Type B pancreatic cell (in vitro differentiated cells): Measurements from ENCODE around the gene SLC6A1. TPM values are rescaled to one million over a fixed set of nuclear protein-coding genes. Genes with fewer than 3 reads are reported as not detected.
"Not testable (repeated sequence)": the region's sequence is repeated elsewhere in the genome, so short reads cannot be mapped to it uniquely, and the experiment has no call there.

Experiments used
- DNase-seq: peaks from one replicate; pipeline ENCODE4 v3.0.0; 2021; ENCODE audit warnings: mixed read lengths; ENCODE audit not compliant: unreplicated experiment; ENCODE audit errors: extremely low spot score
- H3K27ac Mint-ChIP-seq: 2 replicates; pipeline ENCODE4 v1.8.0; 2021; ENCODE audit warnings: mild to moderate bottlenecking, mixed read lengths
- H3K27me3 Mint-ChIP-seq: 2 replicates; pipeline ENCODE4 v1.8.0; 2021; ENCODE audit warnings: mixed read lengths
- H3K36me3 Mint-ChIP-seq: 2 replicates; pipeline ENCODE4 v1.8.0; 2021; ENCODE audit warnings: mixed read lengths
- H3K4me1 Mint-ChIP-seq: one replicate; pipeline ENCODE4 v1.8.0; 2021; ENCODE audit warnings: mixed read lengths; ENCODE audit not compliant: unreplicated experiment
- H3K4me3 Mint-ChIP-seq: 2 replicates; pipeline ENCODE4 v1.8.0; 2021; ENCODE audit warnings: mild to moderate bottlenecking, mixed read lengths
- H3K9me3 Mint-ChIP-seq: 2 replicates; pipeline ENCODE4 v1.8.0; 2021; ENCODE audit warnings: mixed read lengths
- CTCF ChIP-seq: fragments of 200-600 bp; sonication (generic); conservative IDR thresholded peaks from 2 replicates; pipeline ENCODE4 v1.5.0; 2021; ENCODE audit warnings: antibody characterized with exemption, mild to moderate bottlenecking
- total RNA-seq: library from RNA; stranded (reverse); gene quantifications from 2 replicates; pipeline ENCODE4 v1.2.1, GENCODE V29; 2021; ENCODE audit warnings: low replicate concordance

Gene SLC6A1
- total RNA-seq, 1 donor from 2014 or later = 6.3 TPM

GRCh38 chr3:11062704-11063103, 70.2 kb downstream of the SLC6A1 start:
- Mint-ChIP-seq H3K27ac (no peak overlapping the region), H3K27me3 (peaks cover 35% of the 10 kb centered on the region), H3K36me3 (no peaks in the 10 kb centered on the region), H3K4me1 (no peaks in the 10 kb centered on the region), H3K4me3 (no peak overlapping the region), H3K9me3 (peaks cover 4% of the 10 kb centered on the region)
- TF ChIP-seq CTCF = no peak
- no peak for DNase-seq

- H3K9me3 Mint-ChIP-seq = peaks cover 12% of the 10 kb centered on the region
- peaks cover 23% of the 10 kb centered on the region for H3K27me3 Mint-ChIP-seq
- no peak overlapping the region for H3K27ac Mint-ChIP-seq
- no peaks in the 10 kb centered on the region for H3K4me1 Mint-ChIP-seq
- no peaks in the 10 kb centered on the region for H3K36me3 Mint-ChIP-seq
- H3K4me3 Mint-ChIP-seq = no peak overlapping the region
- no peak for TF ChIP-seq CTCF
- DNase-seq = no peak
These were observed 78.7 kb downstream of the SLC6A1 start for GRCh38 chr3:11071096-11071755.

- no peak for TF ChIP-seq CTCF
- H3K36me3 Mint-ChIP-seq = no peaks in the 10 kb centered on the region
These were observed 80.1 kb downstream of the SLC6A1 start for GRCh38 chr3:11072631-11073030.

DNA sequence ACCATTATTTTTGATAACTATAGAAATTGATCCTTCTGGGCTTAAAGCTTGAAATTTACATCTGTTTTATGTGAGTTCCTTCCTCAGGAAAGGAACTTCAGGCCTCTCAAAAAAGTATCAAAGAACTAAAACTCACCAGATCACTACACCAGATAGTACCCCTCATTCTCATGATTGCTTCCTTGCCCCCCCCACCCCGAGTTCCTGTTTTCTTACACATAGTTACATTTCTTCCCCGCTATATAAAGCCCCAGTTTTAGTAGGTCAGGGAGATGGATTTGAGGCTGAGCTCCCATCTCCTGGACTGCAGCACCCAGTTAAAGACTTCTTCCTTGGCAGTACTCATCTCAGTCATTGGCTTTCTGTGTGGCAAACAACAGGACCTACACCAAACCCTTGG, 81.5 kb downstream of the SLC6A1 start:
- no peak for TF ChIP-seq CTCF
- Mint-ChIP-seq H3K9me3 (peaks cover 12% of the 10 kb centered on the region), H3K36me3 (no peaks in the 10 kb centered on the region), H3K4me3 (no peak overlapping the region), H3K27ac (no peak overlapping the region), H3K4me1 (no peaks in the 10 kb centered on the region), H3K27me3 (peaks cover 22% of the 10 kb centered on the region)
- no peak for DNase-seq

More at GRCh38 chr3:11072631-11073030, 80.1 kb downstream of the SLC6A1 start:
- H3K4me3 Mint-ChIP-seq = no peak overlapping the region
- H3K27me3 Mint-ChIP-seq = peaks cover 23% of the 10 kb centered on the region
- H3K4me1 Mint-ChIP-seq = no peaks in the 10 kb centered on the region
- H3K9me3 Mint-ChIP-seq = peaks cover 12% of the 10 kb centered on the region
- no peak for DNase-seq
- H3K27ac Mint-ChIP-seq = no peak overlapping the region

DNA sequence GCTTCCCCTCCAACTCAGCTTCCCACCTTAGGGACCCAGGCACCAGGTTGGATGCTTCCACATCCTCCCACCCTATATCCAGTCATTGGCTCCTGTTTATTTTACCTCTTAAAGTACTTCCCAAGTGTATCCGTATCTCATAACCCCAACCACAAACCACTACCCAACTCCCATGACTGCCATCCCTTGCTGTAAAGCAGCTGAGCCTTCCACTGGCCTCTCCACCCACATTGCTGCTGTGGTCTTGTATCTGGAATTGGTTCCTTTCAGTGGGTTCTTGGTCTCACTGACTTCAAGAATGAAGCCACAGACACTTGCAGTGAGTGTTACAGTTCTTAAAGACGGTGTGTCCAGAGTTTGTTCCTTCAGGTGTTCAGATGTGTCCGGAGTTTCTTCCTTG, 81.9 kb downstream of the SLC6A1 start:
- no peak for DNase-seq
- Mint-ChIP-seq H3K27ac (no peak overlapping the region), H3K4me1 (no peaks in the 10 kb centered on the region), H3K9me3 (peaks cover 12% of the 10 kb centered on the region), H3K4me3 (no peak overlapping the region), H3K27me3 (peaks cover 22% of the 10 kb centered on the region), H3K36me3 (no peaks in the 10 kb centered on the region)
- no peak for TF ChIP-seq CTCF

- H3K36me3 Mint-ChIP-seq, H3K4me1 Mint-ChIP-seq, H3K4me3 Mint-ChIP-seq, H3K27ac Mint-ChIP-seq, DNase-seq: not testable (repeated sequence)
- Mint-ChIP-seq H3K9me3 (peaks cover 12% of the 10 kb centered on the region), H3K27me3 (peaks cover 22% of the 10 kb centered on the region)
These were observed 82.6 kb downstream of the SLC6A1 start for GRCh38 chr3:11075122-11075521.
